Gastroesophageal sphincter (tissue), 3 donors: ENCODE measurements around the gene WFDC1.

Experiments
- POLR2AphosphoS5 ChIP-seq: sonication (generic); formaldehyde crosslinking; IDR thresholded peaks from one replicate; pipeline ENCODE4 v1.6.1; 2017; ENCODE audit warnings: antibody characterized with exemption
- TF ChIP-seq, protein P1 (sequence below), 4 experiments: fragments of 200-600 bp in 2 of 4; fragments of 450-650 bp in 2 of 4; sonication (generic) in 1 of 4; IDR thresholded peaks; one replicate each; pipeline ENCODE4 v1.5.1; 2017 to 2019; ENCODE audit warnings: antibody characterized with exemption in 4 of 4, mild to moderate bottlenecking in 2 of 4, moderate library complexity in 2 of 4

DNA sequence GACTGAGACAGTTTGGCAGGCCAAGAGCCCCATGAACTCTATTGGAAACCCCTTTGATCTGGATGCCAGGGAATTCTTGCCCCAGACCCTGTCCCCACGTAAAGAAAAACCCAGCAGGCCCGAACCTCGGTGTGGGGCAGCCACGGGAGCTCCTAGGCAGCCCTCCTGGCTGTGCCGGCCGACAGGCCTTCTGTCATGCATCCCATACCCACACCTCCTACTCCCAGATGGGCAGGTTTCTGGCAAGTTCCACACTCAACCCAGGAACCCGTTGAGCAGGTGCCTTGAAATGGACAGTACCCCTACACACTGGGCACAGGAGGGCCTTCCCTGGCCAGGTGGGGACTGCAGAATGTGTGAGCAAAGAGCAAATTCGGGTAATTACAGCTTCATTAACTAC lies 50.1 kb downstream of the WFDC1 start:
- TF ChIP-seq POLR2AphosphoS5 = no peak
- TF ChIP-seq, protein P1, sequence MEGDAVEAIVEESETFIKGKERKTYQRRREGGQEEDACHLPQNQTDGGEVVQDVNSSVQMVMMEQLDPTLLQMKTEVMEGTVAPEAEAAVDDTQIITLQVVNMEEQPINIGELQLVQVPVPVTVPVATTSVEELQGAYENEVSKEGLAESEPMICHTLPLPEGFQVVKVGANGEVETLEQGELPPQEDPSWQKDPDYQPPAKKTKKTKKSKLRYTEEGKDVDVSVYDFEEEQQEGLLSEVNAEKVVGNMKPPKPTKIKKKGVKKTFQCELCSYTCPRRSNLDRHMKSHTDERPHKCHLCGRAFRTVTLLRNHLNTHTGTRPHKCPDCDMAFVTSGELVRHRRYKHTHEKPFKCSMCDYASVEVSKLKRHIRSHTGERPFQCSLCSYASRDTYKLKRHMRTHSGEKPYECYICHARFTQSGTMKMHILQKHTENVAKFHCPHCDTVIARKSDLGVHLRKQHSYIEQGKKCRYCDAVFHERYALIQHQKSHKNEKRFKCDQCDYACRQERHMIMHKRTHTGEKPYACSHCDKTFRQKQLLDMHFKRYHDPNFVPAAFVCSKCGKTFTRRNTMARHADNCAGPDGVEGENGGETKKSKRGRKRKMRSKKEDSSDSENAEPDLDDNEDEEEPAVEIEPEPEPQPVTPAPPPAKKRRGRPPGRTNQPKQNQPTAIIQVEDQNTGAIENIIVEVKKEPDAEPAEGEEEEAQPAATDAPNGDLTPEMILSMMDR (IDR thresholded peaks at IDR 0.05) = no peak
